ENCODE measurements around the gene BMAL2.

GRCh38 chr12:27343255-27344000, 10.8 kb downstream of the BMAL2 start:
- no peak for TF ChIP-seq POLR2A (IDR thresholded peaks at IDR 0.05)
- TF ChIP-seq, protein P1, sequence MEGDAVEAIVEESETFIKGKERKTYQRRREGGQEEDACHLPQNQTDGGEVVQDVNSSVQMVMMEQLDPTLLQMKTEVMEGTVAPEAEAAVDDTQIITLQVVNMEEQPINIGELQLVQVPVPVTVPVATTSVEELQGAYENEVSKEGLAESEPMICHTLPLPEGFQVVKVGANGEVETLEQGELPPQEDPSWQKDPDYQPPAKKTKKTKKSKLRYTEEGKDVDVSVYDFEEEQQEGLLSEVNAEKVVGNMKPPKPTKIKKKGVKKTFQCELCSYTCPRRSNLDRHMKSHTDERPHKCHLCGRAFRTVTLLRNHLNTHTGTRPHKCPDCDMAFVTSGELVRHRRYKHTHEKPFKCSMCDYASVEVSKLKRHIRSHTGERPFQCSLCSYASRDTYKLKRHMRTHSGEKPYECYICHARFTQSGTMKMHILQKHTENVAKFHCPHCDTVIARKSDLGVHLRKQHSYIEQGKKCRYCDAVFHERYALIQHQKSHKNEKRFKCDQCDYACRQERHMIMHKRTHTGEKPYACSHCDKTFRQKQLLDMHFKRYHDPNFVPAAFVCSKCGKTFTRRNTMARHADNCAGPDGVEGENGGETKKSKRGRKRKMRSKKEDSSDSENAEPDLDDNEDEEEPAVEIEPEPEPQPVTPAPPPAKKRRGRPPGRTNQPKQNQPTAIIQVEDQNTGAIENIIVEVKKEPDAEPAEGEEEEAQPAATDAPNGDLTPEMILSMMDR (IDR thresholded peaks at IDR 0.05 in 4 of 5, conservative IDR thresholded peaks at IDR 0.05 in 1 of 5), result no peak

Measured in gastrocnemius medialis (tissue), 4 donors.